Epithelial cell of proximal tubule (primary cell): Measurements from ENCODE around the gene ST6GAL2. TPM values are rescaled to one million over a fixed set of nuclear protein-coding genes. Genes with fewer than 3 reads are reported as not detected.

Source experiments
- DNase-seq: peaks from one replicate; pipeline ENCODE4 v3.0.0-alpha.2; 2011; ENCODE audit warnings: low read depth
- H3K4me3 ChIP-seq: 2 replicates; pipeline ENCODE4 v1.5.1; 2011; ENCODE audit warnings: low read depth, mild to moderate bottlenecking, low read length
- total RNA-seq: library from RNA; depleted of rRNA; stranded (reverse); fragments of >200 nt; gene quantifications from 2 replicates; pipeline ENCODE4 v1.2.3, GENCODE V29; 2015
- TF ChIP-seq, protein P1 (sequence below): conservative IDR thresholded peaks from 2 replicates; pipeline ENCODE4 v1.5.1; 2012; ENCODE audit warnings: low read depth, mild to moderate bottlenecking, low read length

The ST6GAL2 gene
- total RNA-seq, 1 donor from 2014 or later: 0.23 TPM

DNA sequence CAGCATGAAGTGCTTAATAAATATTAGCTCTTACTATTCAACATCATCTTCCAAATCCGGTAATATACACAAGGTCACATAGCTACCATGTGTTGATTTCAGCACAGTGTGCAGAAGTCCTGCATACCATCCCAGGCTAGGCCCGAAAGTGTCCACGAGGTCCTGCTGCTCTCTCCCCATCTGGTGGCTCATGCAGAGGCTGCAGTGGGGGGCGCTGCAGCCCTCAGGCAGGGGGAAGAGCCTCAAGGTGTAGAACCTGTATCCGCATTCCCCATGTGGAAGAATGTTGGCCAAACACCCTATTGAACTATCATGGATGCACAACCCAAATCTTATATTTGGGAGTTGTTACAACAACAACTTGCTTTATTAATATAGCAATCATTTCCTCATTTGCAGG is 88.5 kb downstream of the ST6GAL2 start:
- TF ChIP-seq, protein P1, sequence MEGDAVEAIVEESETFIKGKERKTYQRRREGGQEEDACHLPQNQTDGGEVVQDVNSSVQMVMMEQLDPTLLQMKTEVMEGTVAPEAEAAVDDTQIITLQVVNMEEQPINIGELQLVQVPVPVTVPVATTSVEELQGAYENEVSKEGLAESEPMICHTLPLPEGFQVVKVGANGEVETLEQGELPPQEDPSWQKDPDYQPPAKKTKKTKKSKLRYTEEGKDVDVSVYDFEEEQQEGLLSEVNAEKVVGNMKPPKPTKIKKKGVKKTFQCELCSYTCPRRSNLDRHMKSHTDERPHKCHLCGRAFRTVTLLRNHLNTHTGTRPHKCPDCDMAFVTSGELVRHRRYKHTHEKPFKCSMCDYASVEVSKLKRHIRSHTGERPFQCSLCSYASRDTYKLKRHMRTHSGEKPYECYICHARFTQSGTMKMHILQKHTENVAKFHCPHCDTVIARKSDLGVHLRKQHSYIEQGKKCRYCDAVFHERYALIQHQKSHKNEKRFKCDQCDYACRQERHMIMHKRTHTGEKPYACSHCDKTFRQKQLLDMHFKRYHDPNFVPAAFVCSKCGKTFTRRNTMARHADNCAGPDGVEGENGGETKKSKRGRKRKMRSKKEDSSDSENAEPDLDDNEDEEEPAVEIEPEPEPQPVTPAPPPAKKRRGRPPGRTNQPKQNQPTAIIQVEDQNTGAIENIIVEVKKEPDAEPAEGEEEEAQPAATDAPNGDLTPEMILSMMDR: no peak
- DNase-seq: no peak
- H3K4me3 ChIP-seq: no peak overlapping the region

DNA sequence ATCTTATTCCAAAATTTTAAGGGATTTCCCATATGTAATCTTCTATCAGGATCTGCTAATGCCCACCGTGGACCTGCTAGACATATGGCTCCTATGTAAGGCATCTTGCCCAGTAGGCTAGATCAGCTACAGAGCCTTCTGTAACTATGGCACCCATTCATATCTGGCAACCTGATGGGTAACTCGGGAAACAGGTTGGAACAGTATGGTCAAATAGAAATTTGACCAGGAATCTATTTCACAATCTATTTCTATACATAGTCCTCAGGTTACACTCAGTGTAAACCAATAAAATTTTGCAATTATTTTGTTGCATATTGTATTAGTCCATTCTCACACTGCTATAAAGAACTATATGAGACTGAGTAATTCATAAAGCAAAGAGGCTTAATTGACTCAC is 93.3 kb downstream of the ST6GAL2 start:
- H3K4me3 ChIP-seq: no peak overlapping the region
- no peak for DNase-seq
- TF ChIP-seq, protein P1: no peak

DNA sequence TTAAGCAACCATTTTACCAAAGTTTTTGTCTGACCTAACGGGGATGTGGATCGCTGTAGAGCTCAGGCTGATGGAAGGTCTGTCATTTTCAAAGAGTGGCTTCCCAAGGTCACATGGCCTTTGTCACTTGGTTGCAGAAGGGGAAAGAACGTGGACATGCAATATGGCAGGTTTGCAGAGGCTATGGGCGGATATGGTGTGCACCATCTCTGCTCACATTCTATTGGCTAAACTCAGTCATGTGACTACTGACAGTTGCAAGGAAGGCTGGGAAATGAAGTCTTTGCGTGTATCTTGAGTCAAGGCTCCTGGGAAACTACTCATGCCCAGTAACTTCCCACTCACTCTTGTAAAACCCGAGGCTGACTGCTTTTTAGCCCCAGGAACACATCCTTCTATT is 96.8 kb downstream of the ST6GAL2 start:
- DNase-seq: no peak
- TF ChIP-seq, protein P1: no peak
- no peak overlapping the region for H3K4me3 ChIP-seq

DNA sequence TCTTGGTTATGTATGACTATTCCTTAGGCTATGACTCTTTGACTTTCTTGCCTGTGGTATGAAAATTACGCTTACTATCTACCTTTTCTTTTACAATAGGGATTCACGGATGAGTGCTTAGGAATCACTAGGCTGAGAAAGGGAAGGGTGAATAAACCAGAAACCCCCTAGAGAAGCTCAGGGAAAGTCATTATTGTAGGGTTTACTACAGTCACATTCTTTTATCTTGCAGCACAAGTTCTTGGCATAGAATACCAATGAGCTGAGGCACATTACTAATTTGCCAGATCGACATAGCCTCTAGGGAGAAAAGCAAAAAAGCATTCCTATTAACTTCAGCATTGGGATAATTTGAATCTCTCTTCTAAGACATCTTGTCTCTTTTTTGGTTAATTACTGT is 103.3 kb downstream of the ST6GAL2 start:
- TF ChIP-seq, protein P1: no peak
- DNase-seq: peak; percentile 67
- H3K4me3 ChIP-seq: no peak overlapping the region

DNA sequence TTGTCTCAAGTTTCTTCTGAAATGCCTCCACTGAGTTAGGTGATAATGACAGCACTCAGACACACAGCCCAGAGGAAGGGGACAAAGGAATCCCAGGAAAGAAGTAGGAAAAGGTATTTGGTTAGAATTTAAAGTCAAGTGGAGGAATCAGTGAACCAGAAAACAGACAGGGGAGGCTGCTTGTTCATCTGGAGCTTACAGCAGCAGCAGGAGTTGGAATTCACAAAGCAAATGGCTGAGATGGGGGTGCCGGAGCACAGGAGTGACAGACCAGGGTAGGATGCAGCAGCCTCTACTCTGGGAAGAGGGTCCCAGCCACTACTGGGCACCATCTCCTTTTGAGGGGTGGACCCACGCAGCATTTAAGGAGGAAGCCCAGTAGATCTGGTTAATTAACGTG is 104.8 kb downstream of the ST6GAL2 start:
- DNase-seq: peak; percentile 2
- no peak overlapping the region for H3K4me3 ChIP-seq
- TF ChIP-seq, protein P1: no peak

DNA sequence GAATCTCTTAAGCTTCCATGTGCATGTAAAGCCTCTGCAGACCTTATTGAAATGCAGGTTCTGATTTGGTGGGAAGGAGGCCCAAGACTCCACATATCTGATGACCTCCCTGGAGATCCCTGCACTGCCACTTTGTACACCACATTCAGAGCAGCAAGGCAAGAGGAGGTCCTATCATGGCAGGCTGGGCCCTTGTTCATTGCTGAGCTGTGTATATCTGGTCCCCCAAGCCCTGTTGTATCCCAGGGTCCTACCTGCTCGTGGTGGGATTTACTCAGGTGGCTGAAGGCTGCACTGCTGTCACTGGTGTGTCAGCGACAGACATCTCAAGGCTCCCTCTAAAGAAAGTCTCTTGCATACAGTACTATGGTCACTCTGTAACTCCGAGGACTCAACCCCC is 114.2 kb downstream of the ST6GAL2 start:
- no peak for DNase-seq
- H3K4me3 ChIP-seq: no peak overlapping the region
- TF ChIP-seq, protein P1: no peak

DNA sequence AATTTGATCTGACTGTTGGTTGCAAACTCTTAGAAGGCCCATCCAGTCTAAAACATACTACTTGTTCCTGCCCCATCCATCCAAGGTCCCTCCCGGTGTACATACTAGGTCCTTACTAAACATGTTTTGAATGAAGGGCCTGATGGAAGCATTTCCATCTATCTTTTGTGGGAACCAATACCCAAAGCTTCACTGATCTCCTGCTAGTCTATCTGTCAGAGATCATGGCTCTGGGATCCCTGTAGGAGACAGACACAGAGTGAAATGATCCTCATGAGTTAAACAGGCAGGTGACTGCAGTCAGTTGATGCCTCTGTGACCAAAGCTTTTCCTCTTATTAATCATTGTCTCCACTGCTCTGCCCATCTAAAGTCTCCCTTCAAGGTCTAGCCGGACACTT is 115.0 kb downstream of the ST6GAL2 start:
- H3K4me3 ChIP-seq: no peak overlapping the region
- no peak for DNase-seq
- TF ChIP-seq, protein P1: no peak
